ENCODE results near the gene TAL2. TPM values are rescaled to one million over a fixed set of nuclear protein-coding genes. Genes with fewer than 3 reads are reported as not detected.
"Not testable (repeated sequence)": the region's sequence is repeated elsewhere in the genome, so short reads cannot be mapped to it uniquely, and the experiment has no call there.

Gene TAL2
- polyA plus RNA-seq, 1 of the 3 experiments (the other 2 are of a cell fraction): 0.15 TPM

DNA sequence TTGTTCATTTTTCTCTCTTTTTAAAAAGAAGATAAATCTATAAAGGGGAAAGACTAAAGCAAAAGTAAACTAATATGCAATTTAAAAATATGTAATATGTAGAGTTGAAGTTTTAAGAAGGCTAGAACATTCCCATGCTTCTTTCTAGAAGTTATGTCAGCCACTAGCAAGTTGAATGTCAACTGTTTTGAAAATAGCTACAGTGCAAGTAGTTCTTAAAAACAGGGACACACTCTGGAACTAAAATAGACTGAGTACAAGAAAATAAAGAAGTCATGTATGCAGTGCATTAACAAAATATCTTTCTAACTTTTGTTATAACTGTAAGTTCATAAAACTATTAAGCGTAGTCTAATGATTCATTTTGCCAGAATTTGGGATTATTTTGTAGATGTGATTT lies 40.0 kb downstream of the TAL2 start:
- H3K4me2 ChIP-seq: no peak overlapping the region
- H3K27ac ChIP-seq (ENCODE audit: low read depth in 2 of 2, low read length in 1 of 2): no peak overlapping the region
- H3K4me3 ChIP-seq (ENCODE audit: low read depth in 2 of 2, low read length in 1 of 2): no peak overlapping the region
- no peak overlapping the region for H3K9ac ChIP-seq
- no peaks in the 10 kb centered on the region for H3K4me1 ChIP-seq (ENCODE audit: control insufficient read depth in 1 of 2, insufficient read depth in 2 of 2, low read depth in 1 of 2, low read length in 1 of 2)
- 92% methylated on average over 1 of the region's 1 CpG for WGBS (ENCODE audit: low lambda C conversion rate)
- no peaks in the 10 kb centered on the region for H3K9me3 ChIP-seq
- H3K9me2 ChIP-seq: no peaks in the 10 kb centered on the region
- no peaks in the 10 kb centered on the region for H3F3A ChIP-seq (replicated peaks; ENCODE audit: insufficient read depth)
- no peak overlapping the region for H2AFZ ChIP-seq (ENCODE audit: low read depth)
- H3K27me3 ChIP-seq (ENCODE audit: insufficient read depth): no peaks in the 10 kb centered on the region
- no peak for DNase-seq
- H3K79me2 ChIP-seq (ENCODE audit: insufficient read depth): no peaks in the 10 kb centered on the region
- CTCF ChIA-PET: interaction anchor here (0.7 to 3.4 kb wide), 3 partner anchors 10 to 24 kb away, joined by 4 to 11 read pairs (median 4); no protein-coding TSS in a partner anchor
- TF ChIP-seq, protein P1, sequence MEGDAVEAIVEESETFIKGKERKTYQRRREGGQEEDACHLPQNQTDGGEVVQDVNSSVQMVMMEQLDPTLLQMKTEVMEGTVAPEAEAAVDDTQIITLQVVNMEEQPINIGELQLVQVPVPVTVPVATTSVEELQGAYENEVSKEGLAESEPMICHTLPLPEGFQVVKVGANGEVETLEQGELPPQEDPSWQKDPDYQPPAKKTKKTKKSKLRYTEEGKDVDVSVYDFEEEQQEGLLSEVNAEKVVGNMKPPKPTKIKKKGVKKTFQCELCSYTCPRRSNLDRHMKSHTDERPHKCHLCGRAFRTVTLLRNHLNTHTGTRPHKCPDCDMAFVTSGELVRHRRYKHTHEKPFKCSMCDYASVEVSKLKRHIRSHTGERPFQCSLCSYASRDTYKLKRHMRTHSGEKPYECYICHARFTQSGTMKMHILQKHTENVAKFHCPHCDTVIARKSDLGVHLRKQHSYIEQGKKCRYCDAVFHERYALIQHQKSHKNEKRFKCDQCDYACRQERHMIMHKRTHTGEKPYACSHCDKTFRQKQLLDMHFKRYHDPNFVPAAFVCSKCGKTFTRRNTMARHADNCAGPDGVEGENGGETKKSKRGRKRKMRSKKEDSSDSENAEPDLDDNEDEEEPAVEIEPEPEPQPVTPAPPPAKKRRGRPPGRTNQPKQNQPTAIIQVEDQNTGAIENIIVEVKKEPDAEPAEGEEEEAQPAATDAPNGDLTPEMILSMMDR (IDR thresholded peaks at IDR 0.05): no peak
- no peak for TF ChIP-seq MXI1 (IDR thresholded peaks at IDR 0.05; ENCODE audit: low read depth, low read length)
- TF ChIP-seq EP300 (IDR thresholded peaks at IDR 0.05; ENCODE audit: borderline replicate concordance in 1 of 2, low read depth in 1 of 2, low read length in 1 of 2): no peak
- TF ChIP-seq ELF1 (IDR thresholded peaks at IDR 0.05): no peak
- TF ChIP-seq, protein P2, sequence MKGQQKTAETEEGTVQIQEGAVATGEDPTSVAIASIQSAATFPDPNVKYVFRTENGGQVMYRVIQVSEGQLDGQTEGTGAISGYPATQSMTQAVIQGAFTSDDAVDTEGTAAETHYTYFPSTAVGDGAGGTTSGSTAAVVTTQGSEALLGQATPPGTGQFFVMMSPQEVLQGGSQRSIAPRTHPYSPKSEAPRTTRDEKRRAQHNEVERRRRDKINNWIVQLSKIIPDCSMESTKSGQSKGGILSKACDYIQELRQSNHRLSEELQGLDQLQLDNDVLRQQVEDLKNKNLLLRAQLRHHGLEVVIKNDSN (IDR thresholded peaks at IDR 0.05; ENCODE audit: borderline replicate concordance, low read depth): no peak
- H3K36me3 ChIP-seq (replicated peaks in 1 of 2; ENCODE audit: control insufficient read depth in 1 of 2, insufficient read depth in 2 of 2, low read length in 1 of 2): peaks cover 0 to 3% of the 10 kb centered on the region in 2 experiments
- POLR2A ChIA-PET: no interaction called here
- no peaks in the 10 kb centered on the region for H4K20me1 ChIP-seq (ENCODE audit: insufficient read depth)

DNA sequence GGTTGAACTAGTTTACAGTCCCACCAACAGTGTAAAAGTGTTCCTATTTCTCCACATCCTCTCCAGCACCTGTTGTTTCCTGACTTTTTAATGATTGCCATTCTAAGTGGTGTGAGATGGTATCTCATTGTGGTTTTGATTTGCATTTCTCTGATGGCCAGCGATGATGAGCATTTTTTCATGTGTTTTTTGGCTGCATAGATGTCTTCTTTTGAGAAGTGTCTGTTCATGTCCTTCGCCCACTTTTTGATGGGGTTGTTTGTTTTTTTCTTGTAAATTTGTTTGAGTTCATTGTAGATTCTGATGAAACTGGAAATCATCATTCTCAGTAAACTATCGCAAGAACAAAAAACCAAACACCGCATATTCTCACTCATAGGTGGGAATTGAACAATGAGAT lies 41.4 kb downstream of the TAL2 start:
- H3K4me3 ChIP-seq (ENCODE audit: low read depth in 2 of 2, low read length in 1 of 2); H4K20me1 ChIP-seq (ENCODE audit: insufficient read depth); CTCF ChIA-PET; H3K79me2 ChIP-seq (ENCODE audit: insufficient read depth); H3K9ac ChIP-seq; POLR2A ChIA-PET; H3F3A ChIP-seq (replicated peaks; ENCODE audit: insufficient read depth); H3K36me3 ChIP-seq (replicated peaks in 1 of 2; ENCODE audit: control insufficient read depth in 1 of 2, insufficient read depth in 2 of 2, low read length in 1 of 2); H3K4me1 ChIP-seq (ENCODE audit: control insufficient read depth in 1 of 2, insufficient read depth in 2 of 2, low read depth in 1 of 2, low read length in 1 of 2); H2AFZ ChIP-seq (ENCODE audit: low read depth); H3K4me2 ChIP-seq; H3K9me3 ChIP-seq; H3K9me2 ChIP-seq; DNase-seq; H3K27me3 ChIP-seq (ENCODE audit: insufficient read depth); H3K27ac ChIP-seq (ENCODE audit: low read depth in 2 of 2, low read length in 1 of 2): not testable (repeated sequence)
- 88% methylated on average over 4 of the region's 4 CpGs for WGBS (ENCODE audit: low lambda C conversion rate)

DNA sequence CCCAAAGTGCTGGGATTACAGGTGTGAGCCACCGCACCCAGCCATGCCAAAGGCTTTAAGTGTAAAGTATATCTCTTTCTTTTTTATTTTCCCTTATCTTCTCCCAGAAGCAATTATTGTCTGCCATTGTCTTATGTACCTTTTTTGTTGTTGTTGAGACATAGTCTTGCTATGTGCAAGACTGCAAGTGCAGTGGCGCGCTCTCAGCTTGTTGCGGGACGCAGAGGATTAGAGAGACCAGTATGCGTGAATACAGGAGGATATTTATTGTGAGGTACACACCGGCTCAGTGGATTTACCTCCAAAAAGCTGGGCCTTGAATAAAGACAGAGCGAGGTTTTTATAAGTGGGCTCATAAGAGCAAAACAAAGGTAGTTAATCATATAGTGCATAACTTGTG lies 43.9 kb downstream of the TAL2 start:
- no peaks in the 10 kb centered on the region for H3K27me3 ChIP-seq (ENCODE audit: insufficient read depth)
- ChIA-PET CTCF (interaction anchor here (1.0 kb wide), 1 partner anchor 10 kb away, joined by 3 read pairs; no protein-coding TSS in a partner anchor), POLR2A (no interaction called here)
- H3K9me2 ChIP-seq: no peaks in the 10 kb centered on the region
- H3K4me1 ChIP-seq (ENCODE audit: control insufficient read depth in 1 of 2, insufficient read depth in 2 of 2, low read depth in 1 of 2, low read length in 1 of 2): no peaks in the 10 kb centered on the region
- no peak overlapping the region for H3K4me2 ChIP-seq
- no peak overlapping the region for H3K9ac ChIP-seq
- no peak overlapping the region for H3K27ac ChIP-seq (ENCODE audit: low read depth in 2 of 2, low read length in 1 of 2)
- no peaks in the 10 kb centered on the region for H3K9me3 ChIP-seq
- no peak for TF ChIP-seq EP300 (IDR thresholded peaks at IDR 0.05; ENCODE audit: borderline replicate concordance in 1 of 2, low read depth in 1 of 2, low read length in 1 of 2)
- TF ChIP-seq, protein P2 (IDR thresholded peaks at IDR 0.05; ENCODE audit: borderline replicate concordance, low read depth): no peak
- no peak for TF ChIP-seq MXI1 (IDR thresholded peaks at IDR 0.05; ENCODE audit: low read depth, low read length)
- no peak for TF ChIP-seq JUND (IDR thresholded peaks at IDR 0.05)
- TF ChIP-seq NRF1 (IDR thresholded peaks at IDR 0.05; ENCODE audit: low read depth, low read length): no peak
- TF ChIP-seq POLR2AphosphoS5 (IDR thresholded peaks at IDR 0.05; ENCODE audit: low read depth, low read length): no peak
- TF ChIP-seq, protein P3, sequence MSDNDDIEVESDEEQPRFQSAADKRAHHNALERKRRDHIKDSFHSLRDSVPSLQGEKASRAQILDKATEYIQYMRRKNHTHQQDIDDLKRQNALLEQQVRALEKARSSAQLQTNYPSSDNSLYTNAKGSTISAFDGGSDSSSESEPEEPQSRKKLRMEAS (IDR thresholded peaks at IDR 0.05; ENCODE audit: low read depth): no peak
- TF ChIP-seq, protein P4, sequence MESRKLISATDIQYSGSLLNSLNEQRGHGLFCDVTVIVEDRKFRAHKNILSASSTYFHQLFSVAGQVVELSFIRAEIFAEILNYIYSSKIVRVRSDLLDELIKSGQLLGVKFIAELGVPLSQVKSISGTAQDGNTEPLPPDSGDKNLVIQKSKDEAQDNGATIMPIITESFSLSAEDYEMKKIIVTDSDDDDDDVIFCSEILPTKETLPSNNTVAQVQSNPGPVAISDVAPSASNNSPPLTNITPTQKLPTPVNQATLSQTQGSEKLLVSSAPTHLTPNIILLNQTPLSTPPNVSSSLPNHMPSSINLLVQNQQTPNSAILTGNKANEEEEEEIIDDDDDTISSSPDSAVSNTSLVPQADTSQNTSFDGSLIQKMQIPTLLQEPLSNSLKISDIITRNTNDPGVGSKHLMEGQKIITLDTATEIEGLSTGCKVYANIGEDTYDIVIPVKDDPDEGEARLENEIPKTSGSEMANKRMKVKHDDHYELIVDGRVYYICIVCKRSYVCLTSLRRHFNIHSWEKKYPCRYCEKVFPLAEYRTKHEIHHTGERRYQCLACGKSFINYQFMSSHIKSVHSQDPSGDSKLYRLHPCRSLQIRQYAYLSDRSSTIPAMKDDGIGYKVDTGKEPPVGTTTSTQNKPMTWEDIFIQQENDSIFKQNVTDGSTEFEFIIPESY (IDR thresholded peaks at IDR 0.05; ENCODE audit: borderline replicate concordance, low read depth): no peak
- no peak for TF ChIP-seq EZH2phosphoT487 (IDR thresholded peaks at IDR 0.05; ENCODE audit: borderline replicate concordance, low read depth)
- TF ChIP-seq TCF12 (IDR thresholded peaks at IDR 0.05): no peak
- no peak for TF ChIP-seq FOSL2 (IDR thresholded peaks at IDR 0.05; ENCODE audit: borderline replicate concordance, low read depth)
- no peak for DNase-seq
- 97% methylated on average over 8 of the region's 8 CpGs for WGBS (ENCODE audit: low lambda C conversion rate)
- no peak overlapping the region for H2AFZ ChIP-seq (ENCODE audit: low read depth)
- peaks cover 2 to 3% of the 10 kb centered on the region in 2 experiments for H3K36me3 ChIP-seq (replicated peaks in 1 of 2; ENCODE audit: control insufficient read depth in 1 of 2, insufficient read depth in 2 of 2, low read length in 1 of 2)
- H4K20me1 ChIP-seq (ENCODE audit: insufficient read depth): no peaks in the 10 kb centered on the region
- no peak overlapping the region for H3K4me3 ChIP-seq (ENCODE audit: low read depth in 2 of 2, low read length in 1 of 2)
- no peaks in the 10 kb centered on the region for H3K79me2 ChIP-seq (ENCODE audit: insufficient read depth)
- H3F3A ChIP-seq (replicated peaks; ENCODE audit: insufficient read depth): no peaks in the 10 kb centered on the region
